ENCODE data around the gene DNAJC4. TPM values are rescaled to one million over a fixed set of nuclear protein-coding genes. Genes with fewer than 3 reads are reported as not detected.

Gene DNAJC4
- total and polyA plus RNA-seq, 9 of the 15 experiments (the other 6 are each of a cell fraction or from before 2014, with no cell fraction given), result 4.0 to 32.6 (median 19.9) TPM

DNA sequence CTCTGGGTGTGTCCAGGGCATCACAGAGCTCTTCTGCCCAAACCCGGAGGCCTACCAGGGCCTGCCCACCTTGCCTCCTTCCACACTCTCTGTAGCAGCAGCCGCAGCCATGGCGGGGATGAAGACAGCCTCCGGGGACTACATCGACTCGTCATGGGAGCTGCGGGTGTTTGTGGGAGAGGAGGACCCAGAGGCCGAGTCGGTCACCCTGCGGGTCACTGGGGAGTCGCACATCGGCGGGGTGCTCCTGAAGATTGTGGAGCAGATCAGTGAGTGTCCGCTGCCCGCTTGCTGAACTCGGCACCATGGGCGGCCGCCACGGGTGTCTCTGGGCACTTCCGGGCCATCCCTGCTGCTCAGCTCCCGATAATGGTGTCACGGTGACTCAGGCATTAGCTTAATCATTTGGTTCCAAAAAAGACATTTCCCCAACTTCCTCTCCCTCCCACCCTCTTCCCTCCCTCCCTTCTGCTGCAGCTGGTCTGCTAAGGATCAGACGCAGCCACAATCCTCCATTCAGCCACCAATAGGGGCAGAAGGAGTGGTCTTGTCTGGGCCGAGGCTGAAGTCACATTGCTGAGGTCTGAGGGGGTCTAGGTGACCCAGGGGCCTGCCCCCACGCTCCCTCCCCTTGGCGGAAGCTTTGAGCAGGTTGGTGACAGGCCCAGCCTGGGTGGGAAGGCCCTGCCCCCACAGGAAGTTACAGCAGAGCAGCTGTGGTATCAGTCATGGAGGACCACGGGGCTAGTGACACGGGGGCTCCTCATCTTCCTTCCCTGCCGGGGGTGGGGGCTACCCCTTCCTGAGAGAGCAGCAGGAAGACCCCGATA lies 22.9 kb upstream of the DNAJC4 start (continued):
- TF ChIP-seq EGR1 (conservative IDR thresholded peaks at IDR 0.05) (peak; percentile 56), RBM22 (IDR thresholded peaks at IDR 0.05; ENCODE audit: low read depth, low read length, poor library complexity, severe bottlenecking) (no peak), ZNF717 (CRISPR knock-in tag; IDR thresholded peaks at IDR 0.05) (no peak), ZEB2 (IDR thresholded peaks at IDR 0.05) (no peak), HNRNPUL1 (IDR thresholded peaks at IDR 0.05; ENCODE audit: low read length) (no peak), ZNF282 (CRISPR knock-in tag; IDR thresholded peaks at IDR 0.05) (no peak), IRF1 (CRISPR knock-in tag; IDR thresholded peaks at IDR 0.05; ENCODE audit: borderline replicate concordance) (no peak), CHD1 (IDR thresholded peaks at IDR 0.05; ENCODE audit: low read length) (no peak)
- TF ChIP-seq, protein P1, sequence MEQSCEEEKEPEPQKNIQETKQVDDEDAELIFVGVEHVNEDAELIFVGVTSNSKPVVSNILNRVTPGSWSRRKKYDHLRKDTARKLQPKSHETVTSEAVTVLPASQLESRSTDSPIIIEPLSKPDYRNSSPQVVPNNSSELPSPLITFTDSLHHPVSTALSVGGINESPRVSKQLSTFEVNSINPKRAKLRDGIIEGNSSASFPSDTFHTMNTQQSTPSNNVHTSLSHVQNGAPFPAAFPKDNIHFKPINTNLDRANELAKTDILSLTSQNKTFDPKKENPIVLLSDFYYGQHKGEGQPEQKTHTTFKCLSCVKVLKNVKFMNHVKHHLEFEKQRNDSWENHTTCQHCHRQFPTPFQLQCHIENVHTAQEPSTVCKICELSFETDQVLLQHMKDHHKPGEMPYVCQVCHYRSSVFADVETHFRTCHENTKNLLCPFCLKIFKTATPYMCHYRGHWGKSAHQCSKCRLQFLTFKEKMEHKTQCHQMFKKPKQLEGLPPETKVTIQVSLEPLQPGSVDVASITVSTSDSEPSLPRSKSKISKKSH (CRISPR knock-in tag; IDR thresholded peaks at IDR 0.05), result no peak
- TF ChIP-seq, protein P2, sequence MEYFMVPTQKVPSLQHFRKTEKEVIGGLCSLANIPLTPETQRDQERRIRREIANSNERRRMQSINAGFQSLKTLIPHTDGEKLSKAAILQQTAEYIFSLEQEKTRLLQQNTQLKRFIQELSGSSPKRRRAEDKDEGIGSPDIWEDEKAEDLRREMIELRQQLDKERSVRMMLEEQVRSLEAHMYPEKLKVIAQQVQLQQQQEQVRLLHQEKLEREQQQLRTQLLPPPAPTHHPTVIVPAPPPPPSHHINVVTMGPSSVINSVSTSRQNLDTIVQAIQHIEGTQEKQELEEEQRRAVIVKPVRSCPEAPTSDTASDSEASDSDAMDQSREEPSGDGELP (CRISPR knock-in tag; IDR thresholded peaks at IDR 0.05; ENCODE audit: borderline replicate concordance), result peak; percentile 98
- TF ChIP-seq, protein P3, sequence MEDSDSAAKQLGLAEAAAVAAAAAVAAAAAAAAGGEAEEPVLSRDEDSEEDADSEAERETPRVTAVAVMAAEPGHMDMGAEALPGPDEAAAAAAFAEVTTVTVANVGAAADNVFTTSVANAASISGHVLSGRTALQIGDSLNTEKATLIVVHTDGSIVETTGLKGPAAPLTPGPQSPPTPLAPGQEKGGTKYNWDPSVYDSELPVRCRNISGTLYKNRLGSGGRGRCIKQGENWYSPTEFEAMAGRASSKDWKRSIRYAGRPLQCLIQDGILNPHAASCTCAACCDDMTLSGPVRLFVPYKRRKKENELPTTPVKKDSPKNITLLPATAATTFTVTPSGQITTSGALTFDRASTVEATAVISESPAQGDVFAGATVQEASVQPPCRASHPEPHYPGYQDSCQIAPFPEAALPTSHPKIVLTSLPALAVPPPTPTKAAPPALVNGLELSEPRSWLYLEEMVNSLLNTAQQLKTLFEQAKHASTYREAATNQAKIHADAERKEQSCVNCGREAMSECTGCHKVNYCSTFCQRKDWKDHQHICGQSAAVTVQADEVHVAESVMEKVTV (CRISPR knock-in tag; IDR thresholded peaks at IDR 0.05), result no peak
- TF ChIP-seq, protein P4, sequence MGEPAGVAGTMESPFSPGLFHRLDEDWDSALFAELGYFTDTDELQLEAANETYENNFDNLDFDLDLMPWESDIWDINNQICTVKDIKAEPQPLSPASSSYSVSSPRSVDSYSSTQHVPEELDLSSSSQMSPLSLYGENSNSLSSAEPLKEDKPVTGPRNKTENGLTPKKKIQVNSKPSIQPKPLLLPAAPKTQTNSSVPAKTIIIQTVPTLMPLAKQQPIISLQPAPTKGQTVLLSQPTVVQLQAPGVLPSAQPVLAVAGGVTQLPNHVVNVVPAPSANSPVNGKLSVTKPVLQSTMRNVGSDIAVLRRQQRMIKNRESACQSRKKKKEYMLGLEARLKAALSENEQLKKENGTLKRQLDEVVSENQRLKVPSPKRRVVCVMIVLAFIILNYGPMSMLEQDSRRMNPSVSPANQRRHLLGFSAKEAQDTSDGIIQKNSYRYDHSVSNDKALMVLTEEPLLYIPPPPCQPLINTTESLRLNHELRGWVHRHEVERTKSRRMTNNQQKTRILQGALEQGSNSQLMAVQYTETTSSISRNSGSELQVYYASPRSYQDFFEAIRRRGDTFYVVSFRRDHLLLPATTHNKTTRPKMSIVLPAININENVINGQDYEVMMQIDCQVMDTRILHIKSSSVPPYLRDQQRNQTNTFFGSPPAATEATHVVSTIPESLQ (CRISPR knock-in tag; IDR thresholded peaks at IDR 0.05), result no peak; the same call in 1 of the 2 replicates
- TF ChIP-seq, protein P5, sequence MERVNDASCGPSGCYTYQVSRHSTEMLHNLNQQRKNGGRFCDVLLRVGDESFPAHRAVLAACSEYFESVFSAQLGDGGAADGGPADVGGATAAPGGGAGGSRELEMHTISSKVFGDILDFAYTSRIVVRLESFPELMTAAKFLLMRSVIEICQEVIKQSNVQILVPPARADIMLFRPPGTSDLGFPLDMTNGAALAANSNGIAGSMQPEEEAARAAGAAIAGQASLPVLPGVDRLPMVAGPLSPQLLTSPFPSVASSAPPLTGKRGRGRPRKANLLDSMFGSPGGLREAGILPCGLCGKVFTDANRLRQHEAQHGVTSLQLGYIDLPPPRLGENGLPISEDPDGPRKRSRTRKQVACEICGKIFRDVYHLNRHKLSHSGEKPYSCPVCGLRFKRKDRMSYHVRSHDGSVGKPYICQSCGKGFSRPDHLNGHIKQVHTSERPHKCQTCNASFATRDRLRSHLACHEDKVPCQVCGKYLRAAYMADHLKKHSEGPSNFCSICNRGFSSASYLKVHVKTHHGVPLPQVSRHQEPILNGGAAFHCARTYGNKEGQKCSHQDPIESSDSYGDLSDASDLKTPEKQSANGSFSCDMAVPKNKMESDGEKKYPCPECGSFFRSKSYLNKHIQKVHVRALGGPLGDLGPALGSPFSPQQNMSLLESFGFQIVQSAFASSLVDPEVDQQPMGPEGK (CRISPR knock-in tag; IDR thresholded peaks at IDR 0.05; ENCODE audit: borderline replicate concordance), result no peak
